Suprapubic skin (tissue), 4 donors: Measurements from ENCODE around the gene EDN3. TPM values are rescaled to one million over a fixed set of nuclear protein-coding genes. Genes with fewer than 3 reads are reported as not detected.
A peak's percentile ranks its signal among the peaks of the same experiment; 100 is the strongest.

Experiments
- DNase-seq, 2 donors: peaks; one replicate each; pipeline ENCODE4 v3.0.0-alpha.2; 2019; ENCODE audit warnings: low spot score in 2 of 2
- H3K27ac ChIP-seq: fragments of 200-600 bp; sonication (generic); one replicate; pipeline ENCODE4 v1.5.1; 2019
- H3K27me3 ChIP-seq: fragments of 200-600 bp; sonication (generic); one replicate; pipeline ENCODE4 v1.5.1; 2019
- H3K36me3 ChIP-seq: fragments of 200-600 bp; sonication (generic); one replicate; pipeline ENCODE4 v1.5.1; 2019
- H3K4me1 ChIP-seq: fragments of 200-600 bp; sonication (generic); one replicate; pipeline ENCODE4 v1.5.1; 2019
- H3K4me3 ChIP-seq: fragments of 200-600 bp; sonication (generic); one replicate; pipeline ENCODE4 v1.5.1; 2019; ENCODE audit warnings: mild to moderate bottlenecking
- H3K9me3 ChIP-seq: fragments of 200-600 bp; sonication (generic); one replicate; pipeline ENCODE4 v1.5.1; 2019
- EP300 ChIP-seq: sonication (generic); formaldehyde crosslinking; IDR thresholded peaks from one replicate; pipeline ENCODE4 v1.6.1; 2017; ENCODE audit warnings: antibody characterized with exemption
- POLR2A ChIP-seq, 2 donors: fragments of 450-650 bp; IDR thresholded peaks; one replicate each; pipeline ENCODE4 v1.6.1; 2017; ENCODE audit warnings: antibody characterized with exemption in 2 of 2, mild to moderate bottlenecking in 2 of 2, moderate library complexity in 2 of 2
- POLR2AphosphoS5 ChIP-seq, 3 donors: sonication (generic); formaldehyde crosslinking; IDR thresholded peaks; one replicate each; pipeline ENCODE4 v1.6.1; 2017; ENCODE audit warnings: antibody characterized with exemption in 3 of 3
- WGBS: methylation state at CpG from one replicate; pipeline ENCODE4 v1.1.5; 2018; 5-methylcytosine and 5-hydroxymethylcytosine counted together
- total RNA-seq, 4 donors: library from RNA; depleted of rRNA; stranded (reverse); fragments of >200 nt; gene quantifications; one replicate each; pipeline ENCODE4 v1.1.0, GENCODE V29; 2016
- TF ChIP-seq, protein P1 (sequence below), 2 donors: fragments of 200-600 bp in 1 of 2; fragments of 450-650 bp in 1 of 2; sonication (generic) in 1 of 2; IDR thresholded peaks; one replicate each; pipeline ENCODE4 v1.5.1; 2016 to 2019; ENCODE audit warnings: antibody characterized with exemption in 2 of 2, mild to moderate bottlenecking in 1 of 2, moderate library complexity in 1 of 2

The EDN3 gene, protein sequence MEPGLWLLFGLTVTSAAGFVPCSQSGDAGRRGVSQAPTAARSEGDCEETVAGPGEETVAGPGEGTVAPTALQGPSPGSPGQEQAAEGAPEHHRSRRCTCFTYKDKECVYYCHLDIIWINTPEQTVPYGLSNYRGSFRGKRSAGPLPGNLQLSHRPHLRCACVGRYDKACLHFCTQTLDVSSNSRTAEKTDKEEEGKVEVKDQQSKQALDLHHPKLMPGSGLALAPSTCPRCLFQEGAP
- total RNA-seq: 1 to 10 TPM in 3 of 4 donors, under 1 TPM in 1; 0.97 to 2.4 (median 1.6) TPM

GRCh38 chr20:59300333-59301081 is at the start of gene EDN3:
Gene EDN3, plus strand, starts transcription at chr20:59300611. Its CDS starts 202 bp downstream, at chr20:59300813.
- no peaks in the 10 kb centered on the region for H3K36me3 ChIP-seq
- H3K9me3 ChIP-seq: no peaks in the 10 kb centered on the region
- peaks cover 16% of the 10 kb centered on the region for H3K4me1 ChIP-seq
- H3K27ac ChIP-seq: no peak within 1 kb of the TSS
- DNase-seq: no peak
- TF ChIP-seq POLR2AphosphoS5 (IDR thresholded peaks at IDR 0.05) (no peak), POLR2A (IDR thresholded peaks at IDR 0.05) (no peak), EP300 (no peak)
- TF ChIP-seq, protein P1, sequence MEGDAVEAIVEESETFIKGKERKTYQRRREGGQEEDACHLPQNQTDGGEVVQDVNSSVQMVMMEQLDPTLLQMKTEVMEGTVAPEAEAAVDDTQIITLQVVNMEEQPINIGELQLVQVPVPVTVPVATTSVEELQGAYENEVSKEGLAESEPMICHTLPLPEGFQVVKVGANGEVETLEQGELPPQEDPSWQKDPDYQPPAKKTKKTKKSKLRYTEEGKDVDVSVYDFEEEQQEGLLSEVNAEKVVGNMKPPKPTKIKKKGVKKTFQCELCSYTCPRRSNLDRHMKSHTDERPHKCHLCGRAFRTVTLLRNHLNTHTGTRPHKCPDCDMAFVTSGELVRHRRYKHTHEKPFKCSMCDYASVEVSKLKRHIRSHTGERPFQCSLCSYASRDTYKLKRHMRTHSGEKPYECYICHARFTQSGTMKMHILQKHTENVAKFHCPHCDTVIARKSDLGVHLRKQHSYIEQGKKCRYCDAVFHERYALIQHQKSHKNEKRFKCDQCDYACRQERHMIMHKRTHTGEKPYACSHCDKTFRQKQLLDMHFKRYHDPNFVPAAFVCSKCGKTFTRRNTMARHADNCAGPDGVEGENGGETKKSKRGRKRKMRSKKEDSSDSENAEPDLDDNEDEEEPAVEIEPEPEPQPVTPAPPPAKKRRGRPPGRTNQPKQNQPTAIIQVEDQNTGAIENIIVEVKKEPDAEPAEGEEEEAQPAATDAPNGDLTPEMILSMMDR (IDR thresholded peaks at IDR 0.05): no peak
- peak within 1 kb of the TSS; percentile 44 for H3K4me3 ChIP-seq
- WGBS: no CpG with 5 or more reads among the region's 77 CpGs
- H3K27me3 ChIP-seq: peaks cover 65% of the 10 kb centered on the region

DNA sequence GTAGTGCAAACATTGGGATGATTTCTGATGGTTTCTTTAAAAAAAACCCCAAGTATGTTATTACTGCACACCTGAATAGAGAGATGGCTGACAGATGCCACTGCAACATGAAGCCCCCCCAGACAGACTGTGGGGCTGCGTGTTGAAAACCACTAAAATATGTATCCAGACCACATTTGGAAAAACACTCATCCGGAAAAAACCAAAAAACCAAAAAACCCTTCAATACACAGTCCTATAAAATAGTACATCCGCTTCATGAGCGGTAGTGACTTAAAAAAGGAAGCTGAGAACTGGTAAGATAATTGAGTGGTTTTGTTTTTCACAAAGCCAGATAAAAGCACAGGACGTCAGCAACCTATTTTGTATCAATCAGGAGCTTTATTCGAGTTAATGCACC is 47.1 kb upstream of the EDN3 start:
- DNase-seq: no peak
- H3K9me3 ChIP-seq: no peaks in the 10 kb centered on the region
- no peak overlapping the region for H3K4me3 ChIP-seq
- no peak for TF ChIP-seq POLR2AphosphoS5 (IDR thresholded peaks at IDR 0.05)
- no peak for TF ChIP-seq EP300
- TF ChIP-seq, protein P1 (IDR thresholded peaks at IDR 0.05): no peak
- no peak for TF ChIP-seq POLR2A (IDR thresholded peaks at IDR 0.05)
- 71% methylated on average over 6 of the region's 6 CpGs for WGBS
- H3K27me3 ChIP-seq: peaks cover 39% of the 10 kb centered on the region
- no peaks in the 10 kb centered on the region for H3K4me1 ChIP-seq
- H3K27ac ChIP-seq: no peak overlapping the region
- no peaks in the 10 kb centered on the region for H3K36me3 ChIP-seq

DNA sequence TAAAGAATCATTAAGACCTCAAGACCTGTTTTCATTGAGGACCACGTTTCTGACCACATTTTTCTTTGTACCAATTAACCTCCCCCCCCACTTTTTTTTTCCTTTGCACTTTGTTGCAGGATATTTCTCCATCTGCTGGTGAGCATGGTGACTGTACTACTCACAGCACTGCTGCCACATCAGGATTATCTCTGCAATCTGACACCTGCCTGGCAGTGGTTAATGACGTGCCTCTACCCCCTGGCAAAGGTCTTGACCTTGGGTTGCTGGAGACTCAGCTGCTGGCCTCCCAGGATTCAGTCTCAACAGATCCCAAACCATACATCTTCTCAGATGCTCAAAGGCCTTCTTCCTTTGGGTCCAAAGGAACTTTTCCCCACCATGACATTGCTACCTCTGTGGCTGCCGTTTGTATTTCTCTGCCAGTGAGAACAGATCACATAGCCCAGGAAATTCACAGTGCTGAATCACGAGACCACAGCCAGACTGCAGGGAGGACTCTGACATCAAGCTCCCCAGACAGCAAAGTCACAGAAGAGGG is 46.6 kb upstream of the EDN3 start:
- no peak overlapping the region for H3K4me3 ChIP-seq
- H3K27me3 ChIP-seq: peaks cover 39% of the 10 kb centered on the region
- TF ChIP-seq POLR2A (IDR thresholded peaks at IDR 0.05) (no peak), POLR2AphosphoS5 (IDR thresholded peaks at IDR 0.05) (no peak), EP300 (no peak)
- TF ChIP-seq, protein P1 (IDR thresholded peaks at IDR 0.05): no peak
- no peak overlapping the region for H3K27ac ChIP-seq
- DNase-seq: no peak
- WGBS: 28% methylated on average over 4 of the region's 4 CpGs
- H3K9me3 ChIP-seq: no peaks in the 10 kb centered on the region
- no peaks in the 10 kb centered on the region for H3K4me1 ChIP-seq
- no peaks in the 10 kb centered on the region for H3K36me3 ChIP-seq

GRCh38 chr20:59255256-59255655 is 45.2 kb upstream of the EDN3 start:
- no peaks in the 10 kb centered on the region for H3K4me1 ChIP-seq
- 69% methylated on average over 5 of the region's 5 CpGs for WGBS
- H3K36me3 ChIP-seq: no peaks in the 10 kb centered on the region
- no peak overlapping the region for H3K4me3 ChIP-seq
- no peaks in the 10 kb centered on the region for H3K9me3 ChIP-seq
- no peak for DNase-seq
- TF ChIP-seq POLR2AphosphoS5 (IDR thresholded peaks at IDR 0.05) (no peak), POLR2A (IDR thresholded peaks at IDR 0.05) (no peak), EP300 (no peak)
- TF ChIP-seq, protein P1 (IDR thresholded peaks at IDR 0.05): no peak
- no peak overlapping the region for H3K27ac ChIP-seq
- H3K27me3 ChIP-seq: peaks cover 38% of the 10 kb centered on the region

DNA sequence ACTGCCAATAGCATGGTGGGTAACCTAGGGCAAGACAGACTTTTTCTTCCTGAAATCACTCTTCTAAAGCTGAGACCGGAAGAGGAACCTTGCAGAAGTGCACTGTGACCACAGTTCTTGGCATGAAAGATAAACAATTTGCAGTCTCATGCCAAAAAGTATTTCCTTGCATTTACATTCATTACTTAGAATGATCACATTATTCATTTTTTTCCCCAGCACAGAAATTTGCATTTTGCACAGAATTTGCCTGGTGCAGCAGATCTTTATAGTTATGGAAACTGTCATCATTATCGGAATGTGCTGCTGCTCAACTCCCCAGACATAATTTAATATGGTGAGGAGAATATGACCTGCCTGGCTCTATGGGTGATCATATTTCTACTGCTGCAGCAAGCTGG is 42.2 kb upstream of the EDN3 start:
- WGBS: 47% methylated on average over 2 of the region's 2 CpGs

More for the DNA sequence above, 42.2 kb upstream of the EDN3 start:
- Histone ChIP-seq H3K27me3 (peaks cover 33% of the 10 kb centered on the region), H3K9me3 (no peaks in the 10 kb centered on the region), H3K4me1 (no peaks in the 10 kb centered on the region), H3K4me3 (no peak overlapping the region), H3K36me3 (no peaks in the 10 kb centered on the region), H3K27ac (no peak overlapping the region)
- TF ChIP-seq POLR2A (IDR thresholded peaks at IDR 0.05) (no peak), POLR2AphosphoS5 (IDR thresholded peaks at IDR 0.05) (no peak)
- no peak for DNase-seq
